Measurements from ENCODE around the gene HYDIN.

GRCh38 chr16:71247478-71247877, 17.0 kb upstream of the HYDIN start:
- TF ChIP-seq CTCF (conservative IDR thresholded peaks at IDR 0.05; ENCODE audit: low read length) (no peak), EZH2phosphoT487 (IDR thresholded peaks at IDR 0.05; ENCODE audit: borderline replicate concordance, low read depth, low read length) (no peak)
